Fibroblast of skin of left quadriceps (primary cell): ENCODE measurements around the gene BAG3.

Source experiments
- DNase-seq, 2 experiments: peaks; one replicate each; pipeline ENCODE4 v3.0.0-alpha.2; 2013; ENCODE audit warnings: low read depth in 2 of 2

Gene BAG3

GRCh38 chr10:119726676-119727261 is 75.6 kb downstream of the BAG3 start:
- DNase-seq, result no peak
